Measurements from ENCODE around the gene PRMT2. TPM values are rescaled to one million over a fixed set of nuclear protein-coding genes. Genes with fewer than 3 reads are reported as not detected.

PRMT2 gene
- polyA plus RNA-seq, 1 experiment: 153 TPM

- no peak for TF ChIP-seq CTCF (IDR thresholded peaks at IDR 0.05; ENCODE audit: low read depth, low read length)
- H3K27ac ChIP-seq (ENCODE audit: low read depth, low read length): no peak overlapping the region
- DNase-seq (ENCODE audit: low read depth, low spot score): no peak
- no peak overlapping the region for H3K4me3 ChIP-seq (ENCODE audit: low read depth, low read length)
- H3K9me3 ChIP-seq (ENCODE audit: control insufficient read depth, insufficient read depth, low read length): peaks cover 32% of the 10 kb centered on the region
- POLR2A ChIA-PET: no interaction called here
- peaks cover 3% of the 10 kb centered on the region for H3K27me3 ChIP-seq (ENCODE audit: control insufficient read depth, insufficient read depth, low read length)
- CTCF ChIA-PET: interaction anchor here (0.9 kb wide), 1 partner anchor 18 kb away, joined by 3 read pairs; no protein-coding TSS in a partner anchor
These were observed 13.9 kb upstream of the PRMT2 start for GRCh38 chr21:46621457-46622182.

DNA sequence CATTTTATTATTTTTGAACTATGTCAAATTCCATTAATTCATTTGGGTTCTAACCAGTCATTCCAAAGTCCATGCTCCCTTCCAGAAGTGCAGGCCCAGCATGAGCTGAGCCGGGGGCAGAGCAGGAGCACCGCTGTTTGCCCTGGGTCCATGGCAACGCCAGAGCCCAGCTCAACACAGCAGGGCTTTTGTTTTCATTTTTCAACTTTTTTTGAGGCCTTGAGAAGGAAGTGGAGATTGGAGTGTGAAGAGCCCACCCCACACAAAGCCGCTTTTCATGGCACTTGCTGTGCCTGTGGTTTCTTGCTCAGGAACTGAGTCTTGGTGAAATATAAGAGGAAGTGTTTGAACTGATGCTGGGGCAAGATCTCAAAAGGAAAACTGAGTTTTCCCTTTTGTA is 13.2 kb upstream of the PRMT2 start:
- DNase-seq (ENCODE audit: low read depth, low spot score): no peak
- Histone ChIP-seq H3K9me3 (ENCODE audit: control insufficient read depth, insufficient read depth, low read length) (peaks cover 34% of the 10 kb centered on the region), H3K27me3 (ENCODE audit: control insufficient read depth, insufficient read depth, low read length) (peaks cover 4% of the 10 kb centered on the region), H3K27ac (ENCODE audit: low read depth, low read length) (no peak overlapping the region), H3K4me3 (ENCODE audit: low read depth, low read length) (no peak overlapping the region)
- CTCF ChIA-PET: interaction anchor here (0.9 kb wide), 1 partner anchor 17 kb away, joined by 3 read pairs; no protein-coding TSS in a partner anchor
- no peak for TF ChIP-seq CTCF (IDR thresholded peaks at IDR 0.05; ENCODE audit: low read depth, low read length)
- POLR2A ChIA-PET: no interaction called here

- POLR2A ChIA-PET: no interaction called here
These were observed 11.4 kb upstream of the PRMT2 start for GRCh38 chr21:46624050-46624449.

DNA sequence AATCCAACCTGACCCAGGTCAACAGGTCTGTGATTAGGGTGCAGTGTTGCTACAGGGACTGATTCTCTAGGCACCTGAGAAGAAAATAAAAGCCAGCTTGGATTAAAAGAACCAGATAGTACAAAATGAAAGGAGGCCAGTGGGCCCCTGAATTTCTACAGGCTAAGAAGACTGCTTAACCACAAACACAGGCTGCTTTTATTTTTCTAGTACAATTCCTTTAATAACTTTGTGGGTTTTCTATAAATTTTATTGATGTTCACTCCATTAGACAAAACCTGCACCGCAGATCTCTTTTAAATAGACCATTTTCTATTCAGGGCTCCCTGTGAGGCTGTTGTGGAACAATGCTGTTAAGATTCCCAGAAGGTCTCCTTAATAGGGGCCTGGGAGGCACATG is 9.7 kb upstream of the PRMT2 start:
- DNase-seq (ENCODE audit: low read depth, low spot score): no peak
- ChIA-PET POLR2A (no interaction called here), CTCF (no interaction called here)
- Histone ChIP-seq H3K4me3 (ENCODE audit: low read depth, low read length) (no peak overlapping the region), H3K27me3 (ENCODE audit: control insufficient read depth, insufficient read depth, low read length) (peaks cover 8% of the 10 kb centered on the region), H3K9me3 (ENCODE audit: control insufficient read depth, insufficient read depth, low read length) (peaks cover 29% of the 10 kb centered on the region), H3K27ac (ENCODE audit: low read depth, low read length) (no peak overlapping the region)
- TF ChIP-seq CTCF (IDR thresholded peaks at IDR 0.05; ENCODE audit: low read depth, low read length): no peak

More at GRCh38 chr21:46624050-46624449, 11.4 kb upstream of the PRMT2 start:
- Histone ChIP-seq H3K27me3 (ENCODE audit: control insufficient read depth, insufficient read depth, low read length) (peaks cover 8% of the 10 kb centered on the region), H3K27ac (ENCODE audit: low read depth, low read length) (no peak overlapping the region), H3K4me3 (ENCODE audit: low read depth, low read length) (no peak overlapping the region), H3K9me3 (ENCODE audit: control insufficient read depth, insufficient read depth, low read length) (peaks cover 34% of the 10 kb centered on the region)
- CTCF ChIA-PET: interaction anchor here (1.0 to 1.2 kb wide), 2 partner anchors 9 to 16 kb away, joined by 3 read pairs; no protein-coding TSS in a partner anchor
- DNase-seq (ENCODE audit: low read depth, low spot score): no peak
- TF ChIP-seq CTCF (IDR thresholded peaks at IDR 0.05; ENCODE audit: low read depth, low read length): no peak

DNA sequence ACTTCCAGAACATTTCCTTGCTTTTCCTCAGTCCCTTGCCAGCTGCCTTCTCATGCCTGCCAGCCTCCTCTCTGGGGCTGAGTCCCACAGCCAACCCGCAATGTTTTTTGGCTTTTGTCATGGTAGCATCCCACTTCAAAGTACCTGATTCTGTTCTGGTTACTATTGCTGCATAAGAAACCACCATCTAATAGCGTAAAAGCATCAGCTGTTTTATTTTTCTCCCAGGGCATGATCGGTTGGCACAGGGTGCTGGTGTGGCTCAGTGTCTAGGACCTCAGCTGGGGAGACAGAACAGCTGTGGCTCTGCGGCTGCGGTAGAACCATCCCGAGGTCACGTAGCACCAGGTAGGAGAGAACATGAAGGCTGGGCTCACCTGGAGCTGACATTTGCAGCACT is 8.9 kb upstream of the PRMT2 start:
- no peak for TF ChIP-seq CTCF (IDR thresholded peaks at IDR 0.05; ENCODE audit: low read depth, low read length)
- CTCF ChIA-PET: no interaction called here
- H3K27me3 ChIP-seq (ENCODE audit: control insufficient read depth, insufficient read depth, low read length): peaks cover 8% of the 10 kb centered on the region
- POLR2A ChIA-PET: no interaction called here
- no peak for DNase-seq (ENCODE audit: low read depth, low spot score)
- H3K4me3 ChIP-seq (ENCODE audit: low read depth, low read length): no peak overlapping the region
- no peak overlapping the region for H3K27ac ChIP-seq (ENCODE audit: low read depth, low read length)
- H3K9me3 ChIP-seq (ENCODE audit: control insufficient read depth, insufficient read depth, low read length): peaks cover 29% of the 10 kb centered on the region

Measured in AG04450 (cell line).